ENCODE data around the gene ABHD17C. TPM values are rescaled to one million over a fixed set of nuclear protein-coding genes. Genes with fewer than 3 reads are reported as not detected.

Gene ABHD17C
- polyA plus RNA-seq, 2 of the 4 experiments (the other 2 are of a cell fraction), result 14.0 to 23.7 TPM

DNA sequence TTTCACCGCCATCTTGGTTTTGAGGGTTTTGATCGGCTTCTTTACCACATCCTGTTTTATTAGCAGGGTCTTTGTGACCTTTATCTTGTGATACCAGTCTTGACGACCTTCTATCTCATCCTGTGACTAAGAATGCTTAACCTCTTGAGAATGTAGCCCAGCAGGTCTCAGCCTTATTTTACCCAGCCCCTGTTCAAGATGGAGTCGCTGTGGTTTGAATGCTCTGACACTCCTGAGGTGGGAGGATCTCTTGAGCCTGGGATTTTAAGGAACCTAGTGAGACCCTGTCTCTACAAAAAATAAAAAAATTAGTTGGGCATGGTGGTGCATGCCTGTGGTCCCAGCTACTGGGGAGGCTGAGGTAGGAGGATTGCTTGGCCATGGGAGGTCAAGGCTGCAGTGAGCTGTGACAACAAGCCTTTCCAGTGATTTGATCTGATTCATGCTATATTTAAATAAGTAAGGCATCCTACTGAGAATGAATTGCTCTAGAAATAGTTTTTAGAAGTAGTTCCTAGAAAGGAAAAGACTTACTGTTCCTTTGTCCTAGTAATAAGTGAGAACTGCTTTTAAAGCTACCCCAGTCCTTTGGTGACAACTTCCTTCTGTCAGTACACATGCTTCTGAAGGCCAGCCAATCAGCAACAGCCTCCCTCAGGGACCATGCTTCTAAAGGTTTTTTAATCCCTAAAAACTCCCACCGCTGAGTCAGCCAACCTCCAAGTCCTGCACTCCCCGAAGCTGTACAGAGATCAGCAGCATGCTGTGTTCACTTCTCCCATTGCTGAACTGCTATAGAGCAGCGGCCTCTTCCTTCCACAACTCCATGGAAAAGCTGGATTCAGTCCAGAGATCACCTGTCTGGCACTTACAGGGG is 75.0 kb downstream of the ABHD17C start (continued):
- TF ChIP-seq, protein P1, sequence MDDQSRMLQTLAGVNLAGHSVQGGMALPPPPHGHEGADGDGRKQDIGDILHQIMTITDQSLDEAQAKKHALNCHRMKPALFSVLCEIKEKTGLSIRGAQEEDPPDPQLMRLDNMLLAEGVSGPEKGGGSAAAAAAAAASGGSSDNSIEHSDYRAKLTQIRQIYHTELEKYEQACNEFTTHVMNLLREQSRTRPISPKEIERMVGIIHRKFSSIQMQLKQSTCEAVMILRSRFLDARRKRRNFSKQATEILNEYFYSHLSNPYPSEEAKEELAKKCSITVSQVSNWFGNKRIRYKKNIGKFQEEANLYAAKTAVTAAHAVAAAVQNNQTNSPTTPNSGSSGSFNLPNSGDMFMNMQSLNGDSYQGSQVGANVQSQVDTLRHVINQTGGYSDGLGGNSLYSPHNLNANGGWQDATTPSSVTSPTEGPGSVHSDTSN (IDR thresholded peaks at IDR 0.05), result no peak
- TF ChIP-seq BHLHE40 (IDR thresholded peaks at IDR 0.05; ENCODE audit: low read depth, low read length) (no peak), CHD2 (IDR thresholded peaks at IDR 0.05; ENCODE audit: low read length, partially characterized antibody) (no peak)

DNA sequence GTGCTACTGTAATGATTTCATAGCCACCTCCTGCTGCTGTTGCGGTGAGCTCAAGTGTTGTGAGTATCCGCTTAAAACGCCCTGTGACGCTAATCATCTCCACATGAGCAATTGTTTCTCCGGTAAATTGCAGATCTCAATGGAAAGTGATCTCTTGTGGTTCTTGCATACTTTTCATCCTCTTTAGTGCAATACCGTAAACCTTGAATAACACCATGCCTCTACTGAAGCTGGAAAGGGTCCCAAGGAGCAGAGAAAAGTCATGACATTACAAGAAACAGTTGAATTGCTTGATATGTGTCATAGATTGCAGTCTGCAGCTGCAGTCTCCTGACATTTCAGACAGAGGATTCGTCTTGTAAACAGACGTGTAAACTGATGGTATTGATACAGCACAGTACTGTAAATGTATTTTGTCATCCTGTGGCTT is 78.0 kb downstream of the ABHD17C start:
- Histone ChIP-seq H3K4me3 (no peak overlapping the region), H3K4me2 (no peak overlapping the region), H3K9me3 (no peaks in the 10 kb centered on the region), H3K27ac (no peak overlapping the region), H3K4me1 (no peaks in the 10 kb centered on the region)
- DNase-seq (ENCODE audit: low read depth in 1 of 2, low spot score in 1 of 2), result no peak
- ChIA-PET POLR2A (no interaction called here), CTCF (interaction anchor here (0.7 to 4.2 kb wide), 8 partner anchors 9 to 317 kb away, joined by 3 to 39 read pairs (median 4); no protein-coding TSS in a partner anchor)
- no peak for ATAC-seq
- FAIRE-seq, result peak; percentile 67
- TF ChIP-seq, protein P2, sequence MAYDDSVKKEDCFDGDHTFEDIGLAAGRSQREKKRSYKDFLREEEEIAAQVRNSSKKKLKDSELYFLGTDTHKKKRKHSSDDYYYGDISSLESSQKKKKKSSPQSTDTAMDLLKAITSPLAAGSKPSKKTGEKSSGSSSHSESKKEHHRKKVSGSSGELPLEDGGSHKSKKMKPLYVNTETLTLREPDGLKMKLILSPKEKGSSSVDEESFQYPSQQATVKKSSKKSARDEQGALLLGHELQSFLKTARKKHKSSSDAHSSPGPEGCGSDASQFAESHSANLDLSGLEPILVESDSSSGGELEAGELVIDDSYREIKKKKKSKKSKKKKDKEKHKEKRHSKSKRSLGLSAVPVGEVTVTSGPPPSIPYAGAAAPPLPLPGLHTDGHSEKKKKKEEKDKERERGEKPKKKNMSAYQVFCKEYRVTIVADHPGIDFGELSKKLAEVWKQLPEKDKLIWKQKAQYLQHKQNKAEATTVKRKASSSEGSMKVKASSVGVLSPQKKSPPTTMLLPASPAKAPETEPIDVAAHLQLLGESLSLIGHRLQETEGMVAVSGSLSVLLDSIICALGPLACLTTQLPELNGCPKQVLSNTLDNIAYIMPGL (CRISPR knock-in tag; IDR thresholded peaks at IDR 0.05; ENCODE audit: borderline replicate concordance), result no peak
- no peak for TF ChIP-seq CBX8 (IDR thresholded peaks at IDR 0.05)
- no peak for TF ChIP-seq RAD21 (conservative IDR thresholded peaks at IDR 0.05 in 1 of 2, IDR thresholded peaks at IDR 0.05 in 1 of 2)
- no peak for TF ChIP-seq HOXB13 (CRISPR knock-in tag; IDR thresholded peaks at IDR 0.05; ENCODE audit: low read depth)
- TF ChIP-seq EHMT2 (IDR thresholded peaks at IDR 0.05; ENCODE audit: low read depth), result no peak
- TF ChIP-seq TFCP2L1 (CRISPR knock-in tag; IDR thresholded peaks at IDR 0.05), result no peak
- TF ChIP-seq, protein P3, sequence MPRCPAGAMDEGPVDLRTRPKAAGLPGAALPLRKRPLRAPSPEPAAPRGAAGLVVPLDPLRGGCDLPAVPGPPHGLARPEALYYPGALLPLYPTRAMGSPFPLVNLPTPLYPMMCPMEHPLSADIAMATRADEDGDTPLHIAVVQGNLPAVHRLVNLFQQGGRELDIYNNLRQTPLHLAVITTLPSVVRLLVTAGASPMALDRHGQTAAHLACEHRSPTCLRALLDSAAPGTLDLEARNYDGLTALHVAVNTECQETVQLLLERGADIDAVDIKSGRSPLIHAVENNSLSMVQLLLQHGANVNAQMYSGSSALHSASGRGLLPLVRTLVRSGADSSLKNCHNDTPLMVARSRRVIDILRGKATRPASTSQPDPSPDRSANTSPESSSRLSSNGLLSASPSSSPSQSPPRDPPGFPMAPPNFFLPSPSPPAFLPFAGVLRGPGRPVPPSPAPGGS (IDR thresholded peaks at IDR 0.05), result no peak
- WGBS (ENCODE audit: missing lambda C conversion rate), result 73% methylated on average over 8 of the region's 8 CpGs

DNA sequence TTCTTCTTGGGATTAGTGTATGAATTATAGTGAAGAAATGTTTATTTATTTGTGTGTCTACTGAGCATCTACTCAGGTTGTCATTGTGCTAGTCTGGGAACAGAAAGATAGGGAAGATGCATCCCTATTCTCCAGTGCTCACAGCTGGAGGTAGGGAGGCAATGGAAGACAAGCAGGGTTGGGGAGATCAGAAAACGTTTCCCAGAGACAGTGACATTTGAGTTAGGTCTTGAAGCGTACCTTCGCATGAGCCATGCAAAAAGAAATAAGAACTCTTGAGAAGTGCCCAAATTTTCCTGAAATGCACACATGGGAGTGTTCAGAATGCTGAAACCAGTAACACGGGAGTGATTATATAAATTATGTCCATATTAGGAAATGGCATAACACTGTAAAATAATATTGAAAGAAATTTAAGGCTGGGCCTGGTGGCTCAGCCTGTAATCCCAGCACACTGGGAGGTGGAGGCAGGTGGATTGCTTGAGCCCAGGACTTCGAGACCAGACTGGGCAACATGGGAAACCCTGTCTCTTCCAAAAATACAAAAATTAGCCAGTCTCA is 78.8 kb downstream of the ABHD17C start:
- no peak overlapping the region for H3K4me2 ChIP-seq
- TF ChIP-seq CBX2 (IDR thresholded peaks at IDR 0.05; ENCODE audit: borderline replicate concordance, low read depth) (no peak), RNF2 (IDR thresholded peaks at IDR 0.05; ENCODE audit: borderline replicate concordance, low read depth) (no peak)
- TF ChIP-seq, protein P4, sequence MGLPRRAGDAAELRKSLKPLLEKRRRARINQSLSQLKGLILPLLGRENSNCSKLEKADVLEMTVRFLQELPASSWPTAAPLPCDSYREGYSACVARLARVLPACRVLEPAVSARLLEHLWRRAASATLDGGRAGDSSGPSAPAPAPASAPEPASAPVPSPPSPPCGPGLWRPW (IDR thresholded peaks at IDR 0.05), result no peak
- no peaks in the 10 kb centered on the region for H3K9me3 ChIP-seq
- no peak overlapping the region for H3K27ac ChIP-seq
- POLR2A ChIA-PET, result no interaction called here
- DNase-seq (ENCODE audit: low read depth in 1 of 2, low spot score in 1 of 2) (no peak), FAIRE-seq (no peak), ATAC-seq (no peak)
- H3K4me1 ChIP-seq, result no peaks in the 10 kb centered on the region
- WGBS (ENCODE audit: missing lambda C conversion rate), result 72% methylated on average over 5 of the region's 5 CpGs
- CTCF ChIA-PET, result interaction anchor here (0.7 to 7.5 kb wide), 9 partner anchors 9 to 322 kb away, joined by 3 to 228 read pairs (median 3); no protein-coding TSS in a partner anchor
- no peak overlapping the region for H3K4me3 ChIP-seq

DNA sequence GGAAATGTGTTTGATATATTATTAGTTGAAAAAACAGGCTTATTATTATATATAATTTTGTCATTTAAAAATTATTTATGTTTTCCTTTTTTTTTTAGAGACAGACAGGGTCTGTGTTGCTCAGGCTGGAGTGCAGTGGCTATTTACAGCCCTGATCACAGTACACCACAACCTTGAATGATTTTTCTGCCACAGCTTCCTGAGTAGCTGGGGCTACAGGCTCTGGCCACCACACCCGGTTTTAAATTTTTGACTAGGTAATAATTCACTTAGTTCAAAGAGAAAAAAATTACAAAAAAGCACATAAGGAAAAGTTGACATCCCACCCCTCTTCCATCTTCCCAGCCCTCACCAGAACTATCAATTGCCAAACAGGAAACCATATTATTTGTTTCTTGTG is 79.4 kb downstream of the ABHD17C start:
- TF ChIP-seq HOXB13 (CRISPR knock-in tag; IDR thresholded peaks at IDR 0.05; ENCODE audit: low read depth) (no peak), KDM1A (IDR thresholded peaks at IDR 0.05; ENCODE audit: low read depth) (no peak), NFE2L2 (conservative IDR thresholded peaks at IDR 0.05; ENCODE audit: low read length) (no peak), KDM5A (IDR thresholded peaks at IDR 0.05) (no peak), NR3C1 (IDR thresholded peaks at IDR 0.05) (no peak), HEYL (CRISPR knock-in tag; IDR thresholded peaks at IDR 0.05) (no peak), NPAS2 (CRISPR knock-in tag; IDR thresholded peaks at IDR 0.05; ENCODE audit: borderline replicate concordance) (no peak), PHF8 (IDR thresholded peaks at IDR 0.05; ENCODE audit: borderline replicate concordance, low read depth) (no peak), CHD2 (IDR thresholded peaks at IDR 0.05; ENCODE audit: low read length, partially characterized antibody) (no peak), TFCP2L1 (CRISPR knock-in tag; IDR thresholded peaks at IDR 0.05) (no peak), EHMT2 (IDR thresholded peaks at IDR 0.05; ENCODE audit: low read depth) (no peak), ZC3H11A (IDR thresholded peaks at IDR 0.05) (no peak)
- TF ChIP-seq, protein P5, sequence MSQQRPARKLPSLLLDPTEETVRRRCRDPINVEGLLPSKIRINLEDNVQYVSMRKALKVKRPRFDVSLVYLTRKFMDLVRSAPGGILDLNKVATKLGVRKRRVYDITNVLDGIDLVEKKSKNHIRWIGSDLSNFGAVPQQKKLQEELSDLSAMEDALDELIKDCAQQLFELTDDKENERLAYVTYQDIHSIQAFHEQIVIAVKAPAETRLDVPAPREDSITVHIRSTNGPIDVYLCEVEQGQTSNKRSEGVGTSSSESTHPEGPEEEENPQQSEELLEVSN (IDR thresholded peaks at IDR 0.05; ENCODE audit: borderline replicate concordance, low read depth), result no peak
- TF ChIP-seq, protein P6, sequence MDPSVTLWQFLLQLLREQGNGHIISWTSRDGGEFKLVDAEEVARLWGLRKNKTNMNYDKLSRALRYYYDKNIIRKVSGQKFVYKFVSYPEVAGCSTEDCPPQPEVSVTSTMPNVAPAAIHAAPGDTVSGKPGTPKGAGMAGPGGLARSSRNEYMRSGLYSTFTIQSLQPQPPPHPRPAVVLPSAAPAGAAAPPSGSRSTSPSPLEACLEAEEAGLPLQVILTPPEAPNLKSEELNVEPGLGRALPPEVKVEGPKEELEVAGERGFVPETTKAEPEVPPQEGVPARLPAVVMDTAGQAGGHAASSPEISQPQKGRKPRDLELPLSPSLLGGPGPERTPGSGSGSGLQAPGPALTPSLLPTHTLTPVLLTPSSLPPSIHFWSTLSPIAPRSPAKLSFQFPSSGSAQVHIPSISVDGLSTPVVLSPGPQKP (IDR thresholded peaks at IDR 0.05; ENCODE audit: low read depth, low read length), result no peak
- WGBS (ENCODE audit: missing lambda C conversion rate), result 2% methylated on average over 1 of the region's 1 CpG
- DNase-seq (ENCODE audit: low read depth in 1 of 2, low spot score in 1 of 2), result peak in 1 of 2 experiments; percentile 6
- Histone ChIP-seq H3K4me1 (no peaks in the 10 kb centered on the region), H3K9me3 (no peaks in the 10 kb centered on the region), H3K27ac (no peak overlapping the region), H3K4me2 (no peak overlapping the region), H3K4me3 (no peak overlapping the region)
- POLR2A ChIA-PET, result no interaction called here
- no peak for FAIRE-seq
- ATAC-seq, result no peak
- CTCF ChIA-PET, result interaction anchor here (1.1 to 7.5 kb wide), 10 partner anchors 9 to 322 kb away, joined by 3 to 362 read pairs (median 55); partner anchors contain the start of gene ABHD17C

Measured in A549 (cell line).